GM21786 (cell line): ENCODE results near the gene ABCC2.

Experiments
- ATAC-seq: cut with Tn5 transposase; IDR thresholded peaks from one replicate; pipeline ENCODE4 v1.9.1; 2021; ENCODE audit not compliant: unreplicated experiment

ABCC2 gene

GRCh38 chr10:99770408-99771045, 11.9 kb upstream of the ABCC2 start:
- no peak for ATAC-seq

GRCh38 chr10:99775850-99776249, 6.6 kb upstream of the ABCC2 start:
- ATAC-seq = no peak

- no peak for ATAC-seq
Measured at GRCh38 chr10:99777918-99778714, 4.3 kb upstream of the ABCC2 start.

- no peak for ATAC-seq
Measured at GRCh38 chr10:99779335-99779734, 3.1 kb upstream of the ABCC2 start.

GRCh38 chr10:99781734-99782429, 558 bp upstream of the ABCC2 start:
- no peak for ATAC-seq

- ATAC-seq = no peak
Measured at GRCh38 chr10:99784016-99784726, 1.7 kb downstream of the ABCC2 start.

GRCh38 chr10:99784727-99785441, 2.4 kb downstream of the ABCC2 start:
- ATAC-seq = no peak

GRCh38 chr10:99785646-99786045, 3.2 kb downstream of the ABCC2 start:
- ATAC-seq = no peak

GRCh38 chr10:99787311-99787710, 4.9 kb downstream of the ABCC2 start:
- no peak for ATAC-seq

GRCh38 chr10:99787782-99788445, 5.5 kb downstream of the ABCC2 start:
- ATAC-seq = no peak

GRCh38 chr10:99788598-99789256, 6.3 kb downstream of the ABCC2 start:
- no peak for ATAC-seq

- no peak for ATAC-seq
Measured at GRCh38 chr10:99791831-99792230, 9.4 kb downstream of the ABCC2 start.

GRCh38 chr10:99793819-99794218, 11.4 kb downstream of the ABCC2 start:
- no peak for ATAC-seq

GRCh38 chr10:99796928-99797327, 14.5 kb downstream of the ABCC2 start:
- no peak for ATAC-seq

GRCh38 chr10:99798031-99798430, 15.6 kb downstream of the ABCC2 start:
- ATAC-seq = no peak

GRCh38 chr10:99798920-99799319, 16.5 kb downstream of the ABCC2 start:
- ATAC-seq = no peak

GRCh38 chr10:99799613-99800012, 17.2 kb downstream of the ABCC2 start:
- no peak for ATAC-seq

- ATAC-seq = no peak
Measured at GRCh38 chr10:99804471-99804870, 22.0 kb downstream of the ABCC2 start.

- ATAC-seq = no peak
Measured at GRCh38 chr10:99805190-99805589, 22.8 kb downstream of the ABCC2 start.

GRCh38 chr10:99806091-99806490, 23.7 kb downstream of the ABCC2 start:
- ATAC-seq = no peak
